ENCODE measurements around the gene CGB5.
"Not testable (repeated sequence)": the region's sequence is repeated elsewhere in the genome, so short reads cannot be mapped to it uniquely, and the experiment has no call there.

CGB5 gene

DNA sequence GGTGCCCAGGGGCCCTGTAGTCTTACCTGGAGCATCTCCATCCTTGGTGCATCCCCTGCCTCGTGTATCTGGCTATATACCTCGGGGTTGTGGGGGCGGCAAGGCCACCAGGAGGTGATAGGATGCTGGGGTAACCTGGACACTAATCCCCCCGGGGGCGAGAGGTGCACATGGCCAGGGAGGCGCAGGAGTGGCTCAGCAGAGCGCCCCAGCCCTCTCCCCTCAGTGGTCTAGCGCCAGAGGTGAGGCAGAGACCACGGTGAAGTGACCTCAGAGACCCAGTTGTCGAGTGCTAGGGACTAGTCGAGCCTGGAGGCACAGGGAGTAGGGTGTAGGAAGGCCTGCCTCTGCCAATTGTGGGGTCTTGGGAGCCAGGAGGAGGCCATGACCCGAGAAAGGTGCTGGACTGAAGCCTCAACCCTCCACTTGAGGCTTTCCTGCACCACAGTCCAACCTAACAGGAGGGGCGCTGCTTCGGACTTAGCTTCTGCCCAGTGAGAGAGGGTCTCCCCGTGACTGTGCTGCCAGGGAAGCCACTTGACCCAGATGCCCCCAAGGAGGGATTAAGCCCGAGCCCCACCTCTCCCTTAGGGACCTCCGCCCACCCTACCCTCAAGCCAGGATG is 26.5 kb upstream of the CGB5 start, which contains the start of gene LHB:
Gene LHB, minus strand, starts transcription at position 51 of the 625 bp plus-strand sequence. Its CDS starts 10 bp downstream, at position 41.
- Histone ChIP-seq H3K27ac (replicated peaks) (no peak within 1 kb of the TSS), H3K27me3 (ENCODE audit: insufficient read depth, poor library complexity, severe bottlenecking) (peaks cover 35% of the 10 kb centered on the region)
- DNase-seq (ENCODE audit: low read depth in 1 of 2, low spot score in 1 of 2), result no peak

DNA sequence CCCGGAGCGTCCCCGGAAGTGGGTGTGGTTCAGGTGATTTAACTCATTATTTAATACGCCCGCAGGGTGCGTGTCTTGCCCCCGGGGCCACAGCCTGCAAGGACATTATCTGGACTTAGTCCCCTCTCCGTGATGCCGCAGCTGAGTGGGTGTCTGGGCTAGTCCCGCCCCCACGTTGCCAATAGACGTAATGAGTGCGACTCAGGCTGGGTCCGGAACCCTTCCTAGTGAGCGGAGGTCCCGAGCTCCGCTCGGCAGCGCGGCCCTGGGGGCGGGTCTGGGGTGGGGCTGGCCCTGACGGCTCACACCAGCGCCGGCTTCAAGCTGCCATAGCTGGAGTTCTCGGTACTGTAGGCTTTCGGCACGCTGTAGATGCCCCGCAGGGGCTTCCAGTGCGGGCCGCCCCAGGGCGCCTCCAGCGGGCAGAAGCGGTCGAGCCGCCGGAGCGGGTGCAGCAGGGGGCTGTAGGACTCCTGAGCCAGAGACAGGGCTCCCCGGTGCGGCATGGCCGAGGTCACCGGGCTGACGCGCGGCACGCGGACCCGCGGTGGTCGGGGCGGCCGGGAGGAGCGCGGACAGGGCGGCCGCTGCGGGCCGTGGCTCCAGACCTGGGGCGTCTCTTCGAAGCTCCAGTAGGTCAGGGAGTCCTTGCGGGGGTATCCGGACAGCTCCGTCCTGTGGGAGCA is 25.8 kb upstream of the CGB5 start:
- DNase-seq (ENCODE audit: low read depth in 1 of 2, low spot score in 1 of 2), result peak in 1 of 2 experiments; percentile 62
- H3K4me3 ChIP-seq (replicated peaks; ENCODE audit: insufficient read depth, low read length), result peak overlapping the region; percentile 37
- peaks cover 35% of the 10 kb centered on the region for H3K27me3 ChIP-seq (ENCODE audit: insufficient read depth, poor library complexity, severe bottlenecking)
- H3K27ac ChIP-seq (replicated peaks), result no peak overlapping the region
- no peak; the same call in 1 of the 2 replicates for TF ChIP-seq POLR2AphosphoS5 (IDR thresholded peaks at IDR 0.05; ENCODE audit: low read depth)
- TF ChIP-seq, protein P1, sequence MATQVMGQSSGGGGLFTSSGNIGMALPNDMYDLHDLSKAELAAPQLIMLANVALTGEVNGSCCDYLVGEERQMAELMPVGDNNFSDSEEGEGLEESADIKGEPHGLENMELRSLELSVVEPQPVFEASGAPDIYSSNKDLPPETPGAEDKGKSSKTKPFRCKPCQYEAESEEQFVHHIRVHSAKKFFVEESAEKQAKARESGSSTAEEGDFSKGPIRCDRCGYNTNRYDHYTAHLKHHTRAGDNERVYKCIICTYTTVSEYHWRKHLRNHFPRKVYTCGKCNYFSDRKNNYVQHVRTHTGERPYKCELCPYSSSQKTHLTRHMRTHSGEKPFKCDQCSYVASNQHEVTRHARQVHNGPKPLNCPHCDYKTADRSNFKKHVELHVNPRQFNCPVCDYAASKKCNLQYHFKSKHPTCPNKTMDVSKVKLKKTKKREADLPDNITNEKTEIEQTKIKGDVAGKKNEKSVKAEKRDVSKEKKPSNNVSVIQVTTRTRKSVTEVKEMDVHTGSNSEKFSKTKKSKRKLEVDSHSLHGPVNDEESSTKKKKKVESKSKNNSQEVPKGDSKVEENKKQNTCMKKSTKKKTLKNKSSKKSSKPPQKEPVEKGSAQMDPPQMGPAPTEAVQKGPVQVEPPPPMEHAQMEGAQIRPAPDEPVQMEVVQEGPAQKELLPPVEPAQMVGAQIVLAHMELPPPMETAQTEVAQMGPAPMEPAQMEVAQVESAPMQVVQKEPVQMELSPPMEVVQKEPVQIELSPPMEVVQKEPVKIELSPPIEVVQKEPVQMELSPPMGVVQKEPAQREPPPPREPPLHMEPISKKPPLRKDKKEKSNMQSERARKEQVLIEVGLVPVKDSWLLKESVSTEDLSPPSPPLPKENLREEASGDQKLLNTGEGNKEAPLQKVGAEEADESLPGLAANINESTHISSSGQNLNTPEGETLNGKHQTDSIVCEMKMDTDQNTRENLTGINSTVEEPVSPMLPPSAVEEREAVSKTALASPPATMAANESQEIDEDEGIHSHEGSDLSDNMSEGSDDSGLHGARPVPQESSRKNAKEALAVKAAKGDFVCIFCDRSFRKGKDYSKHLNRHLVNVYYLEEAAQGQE (IDR thresholded peaks at IDR 0.05; ENCODE audit: insufficient replicate concordance, low read depth), result no peak
- TF ChIP-seq, protein P2, sequence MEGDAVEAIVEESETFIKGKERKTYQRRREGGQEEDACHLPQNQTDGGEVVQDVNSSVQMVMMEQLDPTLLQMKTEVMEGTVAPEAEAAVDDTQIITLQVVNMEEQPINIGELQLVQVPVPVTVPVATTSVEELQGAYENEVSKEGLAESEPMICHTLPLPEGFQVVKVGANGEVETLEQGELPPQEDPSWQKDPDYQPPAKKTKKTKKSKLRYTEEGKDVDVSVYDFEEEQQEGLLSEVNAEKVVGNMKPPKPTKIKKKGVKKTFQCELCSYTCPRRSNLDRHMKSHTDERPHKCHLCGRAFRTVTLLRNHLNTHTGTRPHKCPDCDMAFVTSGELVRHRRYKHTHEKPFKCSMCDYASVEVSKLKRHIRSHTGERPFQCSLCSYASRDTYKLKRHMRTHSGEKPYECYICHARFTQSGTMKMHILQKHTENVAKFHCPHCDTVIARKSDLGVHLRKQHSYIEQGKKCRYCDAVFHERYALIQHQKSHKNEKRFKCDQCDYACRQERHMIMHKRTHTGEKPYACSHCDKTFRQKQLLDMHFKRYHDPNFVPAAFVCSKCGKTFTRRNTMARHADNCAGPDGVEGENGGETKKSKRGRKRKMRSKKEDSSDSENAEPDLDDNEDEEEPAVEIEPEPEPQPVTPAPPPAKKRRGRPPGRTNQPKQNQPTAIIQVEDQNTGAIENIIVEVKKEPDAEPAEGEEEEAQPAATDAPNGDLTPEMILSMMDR (IDR thresholded peaks at IDR 0.05; ENCODE audit: insufficient read depth, low read length), result peak; percentile 35
- no peak for TF ChIP-seq SPI1 (IDR thresholded peaks at IDR 0.05; ENCODE audit: borderline replicate concordance, low read depth)
- no peak for TF ChIP-seq GABPA (IDR thresholded peaks at IDR 0.05; ENCODE audit: low read depth)

More for the DNA sequence above, 26.5 kb upstream of the CGB5 start, which contains the start of gene LHB:
- peak within 1 kb of the TSS; percentile 37 for H3K4me3 ChIP-seq (replicated peaks; ENCODE audit: insufficient read depth, low read length)
- TF ChIP-seq SPI1 (IDR thresholded peaks at IDR 0.05; ENCODE audit: borderline replicate concordance, low read depth) (no peak), POLR2AphosphoS5 (IDR thresholded peaks at IDR 0.05; ENCODE audit: low read depth) (no peak), GABPA (IDR thresholded peaks at IDR 0.05; ENCODE audit: low read depth) (no peak)
- TF ChIP-seq, protein P2 (IDR thresholded peaks at IDR 0.05; ENCODE audit: insufficient read depth, low read length), result no peak
- TF ChIP-seq, protein P1 (IDR thresholded peaks at IDR 0.05; ENCODE audit: insufficient replicate concordance, low read depth), result no peak

DNA sequence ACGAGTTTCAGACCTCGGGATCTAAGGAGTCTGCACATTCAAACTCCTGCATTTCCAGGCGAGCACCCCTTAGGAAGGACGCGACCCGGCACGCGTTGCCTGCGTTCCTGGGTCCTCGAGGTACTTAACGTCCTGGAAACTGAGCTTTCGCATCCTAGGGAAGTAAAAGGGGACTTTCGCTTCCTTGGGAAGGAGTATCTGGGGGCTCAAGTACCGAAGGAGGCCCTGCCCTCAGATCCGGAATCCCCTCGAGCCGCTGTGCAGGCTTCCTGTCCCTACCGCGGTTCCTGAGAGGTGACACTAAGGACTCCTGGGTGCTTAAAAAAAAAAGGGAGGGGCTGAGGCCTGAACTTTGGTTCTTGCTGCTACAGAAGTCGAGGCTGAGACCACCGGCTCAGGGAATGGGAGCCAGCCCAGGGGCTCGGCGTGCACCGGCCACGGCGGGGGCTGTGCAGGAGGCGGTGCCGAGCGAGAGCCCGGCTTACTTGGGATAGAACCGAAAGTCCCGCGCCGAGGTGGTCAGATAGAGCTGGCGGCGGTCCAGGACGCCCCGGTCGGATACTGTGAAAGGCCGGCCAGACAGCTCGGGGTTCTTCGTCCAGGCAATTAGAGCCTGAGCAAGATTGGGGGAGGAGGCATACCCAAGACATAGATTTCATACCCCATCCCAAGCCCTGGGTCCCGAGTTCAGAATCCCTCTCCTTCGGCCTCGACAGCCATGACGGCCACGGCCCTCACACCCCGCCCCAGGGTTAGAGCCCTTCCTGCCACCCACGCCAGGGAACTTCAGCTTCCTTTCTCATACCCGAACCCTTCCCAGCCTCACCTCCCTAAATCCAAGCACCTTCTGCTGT is 25.0 kb upstream of the CGB5 start:
- not testable (repeated sequence) for DNase-seq (ENCODE audit: low read depth in 1 of 2, low spot score in 1 of 2); H3K27ac ChIP-seq (replicated peaks)
- Histone ChIP-seq H3K27me3 (ENCODE audit: insufficient read depth, poor library complexity, severe bottlenecking) (peaks cover 35% of the 10 kb centered on the region), H3K4me3 (replicated peaks; ENCODE audit: insufficient read depth, low read length) (peak overlapping the region; percentile 6; the same call in 1 of the 2 replicates)
